Measurements from ENCODE around the gene SERPINA12. TPM values are rescaled to one million over a fixed set of nuclear protein-coding genes. Genes with fewer than 3 reads are reported as not detected.

The SERPINA12 gene
- total and polyA plus RNA-seq, 12 donors = not detected

DNA sequence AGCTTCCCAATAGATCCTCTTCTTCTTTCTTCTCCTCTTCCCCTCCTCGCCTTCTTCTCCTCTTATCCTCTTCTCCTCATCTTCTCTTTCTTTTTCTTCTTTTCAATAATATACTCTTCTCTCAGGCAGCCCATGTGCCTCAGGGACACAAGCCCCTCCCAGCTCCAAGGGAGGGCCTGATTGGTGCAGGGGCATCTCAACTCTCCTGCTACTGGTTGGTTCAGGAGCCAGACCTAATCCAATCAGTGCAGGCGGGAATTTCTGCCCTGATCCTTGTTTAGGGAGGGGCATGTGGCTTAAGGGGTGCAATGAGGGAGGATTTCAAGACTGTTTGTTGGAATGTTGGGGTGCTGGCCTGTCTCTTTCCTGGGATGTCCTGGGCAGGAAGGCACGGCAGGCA, 9.0 kb downstream of the SERPINA12 start:
- TF ChIP-seq, protein P1, sequence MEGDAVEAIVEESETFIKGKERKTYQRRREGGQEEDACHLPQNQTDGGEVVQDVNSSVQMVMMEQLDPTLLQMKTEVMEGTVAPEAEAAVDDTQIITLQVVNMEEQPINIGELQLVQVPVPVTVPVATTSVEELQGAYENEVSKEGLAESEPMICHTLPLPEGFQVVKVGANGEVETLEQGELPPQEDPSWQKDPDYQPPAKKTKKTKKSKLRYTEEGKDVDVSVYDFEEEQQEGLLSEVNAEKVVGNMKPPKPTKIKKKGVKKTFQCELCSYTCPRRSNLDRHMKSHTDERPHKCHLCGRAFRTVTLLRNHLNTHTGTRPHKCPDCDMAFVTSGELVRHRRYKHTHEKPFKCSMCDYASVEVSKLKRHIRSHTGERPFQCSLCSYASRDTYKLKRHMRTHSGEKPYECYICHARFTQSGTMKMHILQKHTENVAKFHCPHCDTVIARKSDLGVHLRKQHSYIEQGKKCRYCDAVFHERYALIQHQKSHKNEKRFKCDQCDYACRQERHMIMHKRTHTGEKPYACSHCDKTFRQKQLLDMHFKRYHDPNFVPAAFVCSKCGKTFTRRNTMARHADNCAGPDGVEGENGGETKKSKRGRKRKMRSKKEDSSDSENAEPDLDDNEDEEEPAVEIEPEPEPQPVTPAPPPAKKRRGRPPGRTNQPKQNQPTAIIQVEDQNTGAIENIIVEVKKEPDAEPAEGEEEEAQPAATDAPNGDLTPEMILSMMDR (IDR thresholded peaks at IDR 0.05) = no peak
- intact Hi-C loops (cut with DNase I) = no loop called here
- Histone ChIP-seq H3K27ac (no peak overlapping the region), H3K27me3 (peaks cover 0 to 37% (median 6%) of the 10 kb centered on the region in 7 donors), H3K4me1 (no peaks in the 10 kb centered on the region), H3K9me3 (no peaks in the 10 kb centered on the region), H3K4me3 (no peak overlapping the region), H3K36me3 (no peaks in the 10 kb centered on the region)
- no peak for ATAC-seq
- 73 to 77% methylated on average over 3 of the region's 3 CpGs for WGBS, 2 donors
- DNase-seq = no peak

DNA sequence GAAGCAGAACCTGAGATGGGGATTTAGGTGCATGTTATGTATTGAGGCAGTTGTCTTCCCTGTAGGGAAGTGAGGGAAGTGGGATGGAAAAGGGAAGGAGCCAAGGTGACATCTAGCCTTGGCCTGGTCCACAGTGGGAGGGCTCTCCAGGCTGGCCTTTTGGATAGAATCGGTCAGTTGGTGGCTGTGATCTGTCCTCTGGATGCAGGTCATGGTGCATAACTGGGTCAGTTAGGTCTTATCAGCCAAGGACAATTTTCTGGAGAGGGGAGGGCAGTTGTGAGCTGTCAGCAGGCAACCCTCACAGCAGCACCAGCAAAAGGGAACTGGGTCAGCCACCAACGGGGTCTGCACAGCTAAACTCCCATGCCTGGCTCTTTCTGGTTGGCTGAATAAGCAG, 9.6 kb downstream of the SERPINA12 start:
- TF ChIP-seq, protein P1 (IDR thresholded peaks at IDR 0.05) = no peak
- ATAC-seq (no peak), DNase-seq (no peak)
- Histone ChIP-seq H3K4me3 (no peak overlapping the region), H3K4me1 (no peaks in the 10 kb centered on the region), H3K9me3 (no peaks in the 10 kb centered on the region), H3K27ac (no peak overlapping the region), H3K36me3 (no peaks in the 10 kb centered on the region), H3K27me3 (peaks cover 0 to 36% (median 6%) of the 10 kb centered on the region in 7 donors)
- intact Hi-C loops (cut with DNase I) = no loop called here
- WGBS, 2 donors = 58% methylated on average over 2 of the region's 2 CpGs

DNA sequence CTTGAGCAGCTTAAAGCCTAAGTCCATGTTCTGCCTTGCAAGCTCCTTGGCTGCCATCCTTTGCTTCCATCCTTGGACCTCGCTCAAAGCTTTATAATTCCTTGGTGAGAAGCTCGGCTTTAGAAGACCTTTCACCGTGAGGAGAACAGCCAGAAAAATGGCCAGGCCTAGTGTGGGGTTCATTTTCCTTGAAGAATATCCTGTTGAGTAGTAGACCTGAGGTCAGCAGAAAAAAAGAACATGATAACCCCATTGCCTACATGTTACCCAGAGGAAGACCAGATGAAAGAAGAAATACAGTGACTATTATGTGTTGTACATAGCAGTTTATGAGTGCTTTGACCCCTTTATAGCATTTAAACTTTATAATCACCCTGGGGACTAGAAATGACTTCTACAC, 11.1 kb downstream of the SERPINA12 start:
- 80 to 88% methylated on average over 3 of the region's 3 CpGs for WGBS, 2 donors
- no peaks in the 10 kb centered on the region for H3K4me1 ChIP-seq
- intact Hi-C loops (cut with DNase I) = no loop called here
- H3K9me3 ChIP-seq = no peaks in the 10 kb centered on the region
- no peak for ATAC-seq
- H3K36me3 ChIP-seq = no peaks in the 10 kb centered on the region
- TF ChIP-seq, protein P1 (IDR thresholded peaks at IDR 0.05) = no peak
- DNase-seq = no peak
- H3K4me3 ChIP-seq = no peak overlapping the region
- H3K27ac ChIP-seq = no peak overlapping the region
- H3K27me3 ChIP-seq = peaks cover 0 to 45% (median 7%) of the 10 kb centered on the region in 7 donors

DNA sequence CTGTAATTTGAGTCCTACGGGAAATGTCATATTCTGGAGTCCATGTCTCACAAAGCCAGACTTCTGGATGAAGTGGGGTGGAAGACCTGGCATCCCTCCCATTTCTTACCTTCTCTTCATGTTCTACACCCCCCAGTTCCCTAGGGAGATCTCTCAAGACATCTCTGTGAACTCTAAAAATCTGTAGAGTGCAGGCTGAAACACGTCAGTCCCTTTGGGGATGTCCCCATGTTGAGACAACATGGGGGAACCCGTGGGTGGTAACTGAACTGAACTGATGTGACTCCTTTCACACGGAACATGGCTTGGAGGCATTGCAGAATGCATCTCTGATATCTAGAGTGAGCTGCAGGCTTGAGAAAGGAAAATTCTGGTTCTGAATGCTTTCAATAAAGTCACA, 15.2 kb downstream of the SERPINA12 start:
- no peak overlapping the region for H3K4me3 ChIP-seq
- intact Hi-C loops (cut with DNase I) = no loop called here
- ATAC-seq (no peak), DNase-seq (no peak)
- no peaks in the 10 kb centered on the region for H3K9me3 ChIP-seq
- peaks cover 0 to 66% (median 18%) of the 10 kb centered on the region in 7 donors for H3K27me3 ChIP-seq
- no peaks in the 10 kb centered on the region for H3K4me1 ChIP-seq
- no peak overlapping the region for H3K27ac ChIP-seq
- TF ChIP-seq, protein P1 (IDR thresholded peaks at IDR 0.05) = no peak
- 59 to 61% methylated on average over 4 of the region's 4 CpGs for WGBS, 2 donors
- no peaks in the 10 kb centered on the region for H3K36me3 ChIP-seq

Data from heart right ventricle (tissue), 16 donors.